Gastrocnemius medialis (tissue), 4 donors: Measurements from ENCODE around the gene ROPN1L. TPM values are rescaled to one million over a fixed set of nuclear protein-coding genes. Genes with fewer than 3 reads are reported as not detected.
"Not testable (repeated sequence)": the region's sequence is repeated elsewhere in the genome, so short reads cannot be mapped to it uniquely, and the experiment has no call there.

ENCODE experiments used
- ATAC-seq, 2 donors: fragments of 150-250 bp; one replicate each; pipeline ENCODE4 v1.9.1; 2016
- DNase-seq, 2 donors: peaks; one replicate each; pipeline ENCODE4 v3.0.0-alpha.2; 2019
- H3K27ac ChIP-seq, 4 donors: fragments of 200-600 bp; sonication (generic); 1 replicate in 1 of 4; 2 replicates in 3 of 4; pipeline ENCODE4 v1.5.1; 2016 to 2018; ENCODE audit warnings: mild to moderate bottlenecking in 2 of 4, moderate library complexity in 1 of 4
- H3K27me3 ChIP-seq, 3 donors: fragments of 200-600 bp; sonication (generic) in 2 of 3; 1 replicate in 1 of 3; 2 replicates in 2 of 3; pipeline versions ENCODE4 v1.5.1 to v1.6.0; 2016 to 2019; ENCODE audit warnings: mild to moderate bottlenecking in 1 of 3, moderate library complexity in 1 of 3
- H3K36me3 ChIP-seq, 2 donors: fragments of 200-600 bp; sonication (generic) in 1 of 2; one replicate each; pipeline ENCODE4 v1.5.1; 2017 to 2018
- H3K4me1 ChIP-seq, 2 donors: fragments of 200-600 bp; sonication (generic) in 1 of 2; one replicate each; pipeline ENCODE4 v1.5.1; 2016 to 2017; ENCODE audit warnings: mild to moderate bottlenecking in 2 of 2
- H3K4me3 ChIP-seq, 4 donors: fragments of 200-600 bp; sonication (generic) in 3 of 4; 1 replicate in 1 of 4; 2 replicates in 3 of 4; pipeline ENCODE4 v1.5.1; 2016 to 2019; ENCODE audit warnings: mild to moderate bottlenecking in 2 of 4
- H3K9me3 ChIP-seq, 3 donors: fragments of 200-600 bp; sonication (generic) in 2 of 3; 1 replicate in 1 of 3; 2 replicates in 2 of 3; pipeline ENCODE4 v1.5.1; 2016 to 2019
- POLR2A ChIP-seq, 2 donors: fragments of 450-650 bp; IDR thresholded peaks; one replicate each; pipeline ENCODE4 v1.6.1; 2017; ENCODE audit warnings: antibody characterized with exemption in 2 of 2, mild to moderate bottlenecking in 2 of 2, moderate library complexity in 2 of 2
- in situ Hi-C, 4 donors: fragments of 200-750 bp; cut with MboI; loops; one replicate each; pipeline versions ENCODE4 v1.15.0 to v1.8.0; 2017; ENCODE audit warnings: low sequenced_read_pairs in 4 of 4
- intact Hi-C: fragments of 100-400 bp; cut with DNase I; formaldehyde crosslinking; loops from one replicate; pipeline ENCODE4 v1.15.1; 2023; ENCODE audit warnings: low total_unique reads
- total RNA-seq, 4 donors: library from RNA; depleted of rRNA; stranded (reverse); fragments of >200 nt; gene quantifications; one replicate each; pipeline versions ENCODE4 v1.1.0 to v1.2.3, GENCODE V29; 2016
- TF ChIP-seq, protein P1 (sequence below), 5 experiments: fragments of 450-650 bp in 3 of 5; fragments of 200-600 bp in 2 of 5; sonication (generic) in 2 of 5; IDR thresholded peaks in 4 of 5; conservative IDR thresholded peaks in 1 of 5; 1 replicate in 4 of 5; 2 replicates in 1 of 5; pipeline ENCODE4 v1.5.1; 2016 to 2019; ENCODE audit warnings: antibody characterized with exemption in 5 of 5, mild to moderate bottlenecking in 3 of 5, moderate library complexity in 3 of 5

ROPN1L gene
- total RNA-seq, 4 donors from 2014 or later, result 0.46 TPM; not detected in 3

GRCh38 chr5:10491673-10492026 lies 50.0 kb downstream of the ROPN1L start:
- no peaks in the 10 kb centered on the region for H3K27me3 ChIP-seq
- no peak overlapping the region for H3K27ac ChIP-seq
- in situ Hi-C loops (no loop called here), intact Hi-C loops (no loop called here)
- H3K4me3 ChIP-seq, result no peak overlapping the region
- TF ChIP-seq, protein P1, sequence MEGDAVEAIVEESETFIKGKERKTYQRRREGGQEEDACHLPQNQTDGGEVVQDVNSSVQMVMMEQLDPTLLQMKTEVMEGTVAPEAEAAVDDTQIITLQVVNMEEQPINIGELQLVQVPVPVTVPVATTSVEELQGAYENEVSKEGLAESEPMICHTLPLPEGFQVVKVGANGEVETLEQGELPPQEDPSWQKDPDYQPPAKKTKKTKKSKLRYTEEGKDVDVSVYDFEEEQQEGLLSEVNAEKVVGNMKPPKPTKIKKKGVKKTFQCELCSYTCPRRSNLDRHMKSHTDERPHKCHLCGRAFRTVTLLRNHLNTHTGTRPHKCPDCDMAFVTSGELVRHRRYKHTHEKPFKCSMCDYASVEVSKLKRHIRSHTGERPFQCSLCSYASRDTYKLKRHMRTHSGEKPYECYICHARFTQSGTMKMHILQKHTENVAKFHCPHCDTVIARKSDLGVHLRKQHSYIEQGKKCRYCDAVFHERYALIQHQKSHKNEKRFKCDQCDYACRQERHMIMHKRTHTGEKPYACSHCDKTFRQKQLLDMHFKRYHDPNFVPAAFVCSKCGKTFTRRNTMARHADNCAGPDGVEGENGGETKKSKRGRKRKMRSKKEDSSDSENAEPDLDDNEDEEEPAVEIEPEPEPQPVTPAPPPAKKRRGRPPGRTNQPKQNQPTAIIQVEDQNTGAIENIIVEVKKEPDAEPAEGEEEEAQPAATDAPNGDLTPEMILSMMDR (IDR thresholded peaks at IDR 0.05 in 4 of 5, conservative IDR thresholded peaks at IDR 0.05 in 1 of 5), result no peak
- TF ChIP-seq POLR2A (IDR thresholded peaks at IDR 0.05), result no peak
- H3K36me3 ChIP-seq, result no peaks in the 10 kb centered on the region
- no peak for DNase-seq
- ATAC-seq, result no peak
- H3K4me1 ChIP-seq, result no peaks in the 10 kb centered on the region
- H3K9me3 ChIP-seq, result peaks cover 0 to 4% (median 0%) of the 10 kb centered on the region in 3 donors

- TF ChIP-seq POLR2A (IDR thresholded peaks at IDR 0.05), result no peak
- TF ChIP-seq, protein P1 (IDR thresholded peaks at IDR 0.05 in 4 of 5, conservative IDR thresholded peaks at IDR 0.05 in 1 of 5), result no peak
- H3K4me1 ChIP-seq, result no peaks in the 10 kb centered on the region
- intact Hi-C loops, result no loop called here
- no peak overlapping the region for H3K27ac ChIP-seq
- DNase-seq (no peak), ATAC-seq (no peak)
- in situ Hi-C loops, result no loop called here
- no peaks in the 10 kb centered on the region for H3K27me3 ChIP-seq
- H3K9me3 ChIP-seq, result peaks cover 0 to 4% (median 0%) of the 10 kb centered on the region in 3 donors
- no peak overlapping the region for H3K4me3 ChIP-seq
- no peaks in the 10 kb centered on the region for H3K36me3 ChIP-seq
These were observed 52.2 kb downstream of the ROPN1L start for GRCh38 chr5:10493884-10494283.

DNA sequence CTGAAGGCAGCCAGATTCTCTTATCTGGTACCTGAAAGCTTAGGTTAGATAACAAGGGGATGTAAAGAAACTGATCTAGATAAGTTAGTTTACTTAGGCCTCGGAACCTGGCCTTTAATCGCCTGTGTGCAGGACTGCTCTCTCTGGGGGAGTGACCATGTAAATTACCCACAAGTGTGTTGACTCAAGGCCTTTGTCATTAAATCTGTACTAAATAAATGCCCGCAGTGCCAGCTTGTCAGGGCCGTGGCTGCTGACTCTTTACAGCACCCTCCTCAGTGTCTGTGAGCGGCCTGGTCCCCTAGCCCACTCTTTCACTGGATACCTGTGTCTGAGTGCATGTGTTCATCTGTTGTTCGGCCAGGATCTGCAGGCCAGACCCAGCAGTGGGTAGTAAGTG lies 52.8 kb downstream of the ROPN1L start:
- H3K9me3 ChIP-seq, ATAC-seq, DNase-seq, in situ Hi-C loops, H3K27me3 ChIP-seq, H3K4me1 ChIP-seq, H3K27ac ChIP-seq, intact Hi-C loops, H3K36me3 ChIP-seq, H3K4me3 ChIP-seq: not testable (repeated sequence)

DNA sequence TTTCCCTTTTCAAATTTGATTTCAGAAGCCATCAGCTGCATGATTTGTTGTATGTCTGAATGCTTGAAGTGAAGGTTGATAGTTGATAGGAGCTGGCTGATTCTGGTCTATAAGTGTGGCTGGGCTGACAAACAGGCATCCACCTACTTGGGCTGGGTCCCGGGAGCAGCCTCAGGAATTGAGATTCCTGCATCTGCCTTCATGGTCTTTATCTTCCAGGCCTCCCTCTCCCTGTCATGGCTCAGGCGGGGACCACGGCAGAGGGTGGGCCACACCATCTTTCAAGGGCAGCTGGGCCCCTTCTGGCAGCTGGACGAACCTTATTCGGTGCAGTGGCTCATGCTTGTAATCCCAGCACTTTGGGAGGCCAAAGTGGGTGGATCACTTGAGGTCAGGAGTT lies 55.9 kb downstream of the ROPN1L start:
- peaks cover 0 to 4% (median 0%) of the 10 kb centered on the region in 3 donors for H3K9me3 ChIP-seq
- DNase-seq, result no peak
- TF ChIP-seq, protein P1 (IDR thresholded peaks at IDR 0.05 in 4 of 5, conservative IDR thresholded peaks at IDR 0.05 in 1 of 5), result no peak
- no peak for TF ChIP-seq POLR2A (IDR thresholded peaks at IDR 0.05)
- no peak for ATAC-seq
- H3K4me1 ChIP-seq, result no peaks in the 10 kb centered on the region
- H3K27ac ChIP-seq, result no peak overlapping the region
- H3K36me3 ChIP-seq, result no peaks in the 10 kb centered on the region
- intact Hi-C loops, result no loop called here
- in situ Hi-C loops, result no loop called here
- H3K4me3 ChIP-seq, result no peak overlapping the region
- H3K27me3 ChIP-seq, result no peaks in the 10 kb centered on the region

DNA sequence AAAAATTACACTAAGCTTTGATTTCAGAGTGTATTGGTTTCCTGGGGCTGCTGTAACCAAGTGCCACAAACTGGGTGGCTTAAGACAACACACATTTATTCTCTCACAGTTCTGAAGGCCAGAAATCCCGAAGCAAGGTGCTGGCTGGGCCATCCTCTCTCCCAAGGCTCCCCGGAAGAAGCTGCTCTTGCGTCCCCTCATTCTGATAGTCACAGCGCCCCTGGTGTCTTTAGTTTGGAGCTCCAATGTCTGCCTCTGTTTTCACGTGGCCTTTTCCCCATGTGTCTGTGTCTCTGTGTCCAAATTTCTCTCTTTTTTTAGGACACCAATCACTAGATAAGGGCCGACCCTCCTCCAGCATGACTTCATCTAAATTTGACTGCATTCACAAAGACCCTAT lies 56.7 kb downstream of the ROPN1L start:
- Histone ChIP-seq H3K9me3 (peaks cover 0 to 4% (median 0%) of the 10 kb centered on the region in 3 donors), H3K4me3 (no peak overlapping the region), H3K36me3 (no peaks in the 10 kb centered on the region), H3K27ac (no peak overlapping the region), H3K4me1 (no peaks in the 10 kb centered on the region), H3K27me3 (no peaks in the 10 kb centered on the region)
- intact Hi-C loops (no loop called here), in situ Hi-C loops (no loop called here)
- ATAC-seq (no peak), DNase-seq (no peak)
- TF ChIP-seq, protein P1 (IDR thresholded peaks at IDR 0.05 in 4 of 5, conservative IDR thresholded peaks at IDR 0.05 in 1 of 5), result no peak
- TF ChIP-seq POLR2A (IDR thresholded peaks at IDR 0.05), result no peak
